Neutrophil (primary cell): ENCODE results near the gene TDRD7.
A peak's percentile ranks its signal among the peaks of the same experiment; 100 is the strongest.

Source experiments
- H3K27ac ChIP-seq: fragments of 200-600 bp; sonication (generic); 2 replicates; pipeline ENCODE4 v1.5.1; 2016; ENCODE audit warnings: mild to moderate bottlenecking, moderate library complexity
- H3K27me3 ChIP-seq: fragments of 200-600 bp; sonication (generic); 2 replicates; pipeline ENCODE4 v1.6.0; 2016; ENCODE audit warnings: mild to moderate bottlenecking
- H3K36me3 ChIP-seq: fragments of 200-600 bp; sonication (generic); 2 replicates; pipeline ENCODE4 v1.5.1; 2017
- H3K4me1 ChIP-seq, 2 experiments: fragments of 200-600 bp in 1 of 2; sonication (generic) in 1 of 2; 1 replicate in 1 of 2; 2 replicates in 1 of 2; pipeline versions ENCODE4 v1.5.1 to v1.6.1; 2013 to 2016; ENCODE audit warnings: low read depth in 1 of 2, low read length in 1 of 2, mild to moderate bottlenecking in 1 of 2, moderate library complexity in 1 of 2; ENCODE audit not compliant: control insufficient read depth in 1 of 2, insufficient read depth in 1 of 2
- H3K4me3 ChIP-seq, 2 experiments: fragments of 200-600 bp in 1 of 2; sonication (generic) in 1 of 2; 1 replicate in 1 of 2; 2 replicates in 1 of 2; pipeline ENCODE4 v1.5.1; 2013 to 2016; ENCODE audit warnings: low read depth in 1 of 2, low read length in 1 of 2, mild to moderate bottlenecking in 1 of 2, moderate library complexity in 1 of 2
- H3K9me3 ChIP-seq: fragments of 200-600 bp; sonication (generic); 2 replicates; pipeline ENCODE4 v1.5.1; 2016
- TF ChIP-seq, protein P1 (sequence below): fragments of 200-600 bp; sonication (generic); IDR thresholded peaks from 2 replicates; pipeline ENCODE4 v1.5.1; 2016; ENCODE audit warnings: antibody characterized with exemption

Gene TDRD7

GRCh38 chr9:97386265-97386633, 25.6 kb upstream of the TDRD7 start:
- H3K9me3 ChIP-seq: no peaks in the 10 kb centered on the region
- no peaks in the 10 kb centered on the region for H3K36me3 ChIP-seq

DNA sequence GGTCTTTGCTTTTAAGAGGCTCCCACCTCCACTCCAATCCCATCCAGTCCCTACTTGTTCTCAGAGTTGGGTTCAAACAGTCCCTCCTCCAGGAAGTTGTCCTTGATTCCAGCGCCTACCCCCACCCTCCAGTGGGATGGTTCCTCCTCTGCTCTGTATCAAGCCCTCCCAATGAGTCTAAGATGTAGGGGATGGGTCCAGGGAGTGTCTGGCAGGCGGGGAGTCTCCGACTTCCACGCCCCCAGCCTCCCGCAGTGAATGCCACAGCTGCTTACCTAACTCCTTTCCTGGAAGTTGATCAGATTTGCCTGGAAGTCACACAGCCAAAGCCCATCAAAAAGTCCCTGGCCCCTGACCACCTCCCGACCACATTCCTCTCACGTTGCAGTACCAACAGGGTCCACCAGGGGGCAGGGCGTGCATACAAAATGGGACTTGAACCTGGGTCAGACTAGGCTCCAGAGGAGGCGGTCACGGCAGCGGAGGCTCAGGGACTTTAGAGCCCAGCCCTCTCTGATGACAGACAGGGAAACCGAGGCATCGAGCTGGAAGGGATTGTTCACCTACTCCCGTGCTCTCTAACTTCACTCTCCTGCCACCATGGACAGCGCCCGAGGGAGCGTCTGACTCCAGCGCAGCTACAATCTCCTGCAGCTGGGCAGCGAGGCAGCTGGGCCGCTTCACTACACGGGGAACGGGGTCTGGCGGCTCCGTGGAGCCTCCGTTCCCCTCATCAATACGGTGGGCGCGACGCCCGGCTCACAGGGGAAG, 25.0 kb upstream of the TDRD7 start:
- peaks cover 20% of the 10 kb centered on the region for H3K27me3 ChIP-seq
- TF ChIP-seq, protein P1, sequence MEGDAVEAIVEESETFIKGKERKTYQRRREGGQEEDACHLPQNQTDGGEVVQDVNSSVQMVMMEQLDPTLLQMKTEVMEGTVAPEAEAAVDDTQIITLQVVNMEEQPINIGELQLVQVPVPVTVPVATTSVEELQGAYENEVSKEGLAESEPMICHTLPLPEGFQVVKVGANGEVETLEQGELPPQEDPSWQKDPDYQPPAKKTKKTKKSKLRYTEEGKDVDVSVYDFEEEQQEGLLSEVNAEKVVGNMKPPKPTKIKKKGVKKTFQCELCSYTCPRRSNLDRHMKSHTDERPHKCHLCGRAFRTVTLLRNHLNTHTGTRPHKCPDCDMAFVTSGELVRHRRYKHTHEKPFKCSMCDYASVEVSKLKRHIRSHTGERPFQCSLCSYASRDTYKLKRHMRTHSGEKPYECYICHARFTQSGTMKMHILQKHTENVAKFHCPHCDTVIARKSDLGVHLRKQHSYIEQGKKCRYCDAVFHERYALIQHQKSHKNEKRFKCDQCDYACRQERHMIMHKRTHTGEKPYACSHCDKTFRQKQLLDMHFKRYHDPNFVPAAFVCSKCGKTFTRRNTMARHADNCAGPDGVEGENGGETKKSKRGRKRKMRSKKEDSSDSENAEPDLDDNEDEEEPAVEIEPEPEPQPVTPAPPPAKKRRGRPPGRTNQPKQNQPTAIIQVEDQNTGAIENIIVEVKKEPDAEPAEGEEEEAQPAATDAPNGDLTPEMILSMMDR: peak; percentile 94
- no peaks in the 10 kb centered on the region for H3K9me3 ChIP-seq
- no peak overlapping the region for H3K4me3 ChIP-seq
- no peaks in the 10 kb centered on the region for H3K36me3 ChIP-seq
- H3K4me1 ChIP-seq: peaks cover 4 to 11% of the 10 kb centered on the region in 2 experiments
- H3K27ac ChIP-seq: no peak overlapping the region

More at GRCh38 chr9:97386265-97386633, 25.6 kb upstream of the TDRD7 start:
- H3K27ac ChIP-seq: no peak overlapping the region
- TF ChIP-seq, protein P1: no peak
- peaks cover 4 to 11% of the 10 kb centered on the region in 2 experiments for H3K4me1 ChIP-seq
- H3K4me3 ChIP-seq: no peak overlapping the region
- peaks cover 20% of the 10 kb centered on the region for H3K27me3 ChIP-seq

DNA sequence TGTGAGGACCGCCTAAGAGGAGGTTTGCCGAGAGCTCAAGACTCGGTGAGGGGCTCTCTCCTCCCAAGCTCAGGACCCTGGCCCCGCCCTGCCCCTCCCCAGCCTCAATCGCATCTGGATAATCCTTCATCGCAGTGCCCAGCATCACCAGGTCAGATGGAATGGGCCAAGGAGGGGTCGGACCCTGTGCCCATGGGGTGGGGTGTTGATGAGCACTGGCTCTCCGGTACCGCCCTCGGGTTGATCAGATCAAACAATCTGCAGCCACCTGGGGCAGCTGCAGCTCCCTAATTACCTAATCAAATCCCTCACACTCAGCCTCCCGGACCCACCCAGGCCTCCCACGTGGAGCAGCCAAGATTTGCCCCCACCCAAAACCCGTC, 24.4 kb upstream of the TDRD7 start:
- H3K36me3 ChIP-seq: no peaks in the 10 kb centered on the region
- peaks cover 4 to 11% of the 10 kb centered on the region in 2 experiments for H3K4me1 ChIP-seq
- TF ChIP-seq, protein P1: no peak
- H3K4me3 ChIP-seq: no peak overlapping the region
- no peaks in the 10 kb centered on the region for H3K9me3 ChIP-seq
- H3K27ac ChIP-seq: no peak overlapping the region
- H3K27me3 ChIP-seq: peaks cover 20% of the 10 kb centered on the region

DNA sequence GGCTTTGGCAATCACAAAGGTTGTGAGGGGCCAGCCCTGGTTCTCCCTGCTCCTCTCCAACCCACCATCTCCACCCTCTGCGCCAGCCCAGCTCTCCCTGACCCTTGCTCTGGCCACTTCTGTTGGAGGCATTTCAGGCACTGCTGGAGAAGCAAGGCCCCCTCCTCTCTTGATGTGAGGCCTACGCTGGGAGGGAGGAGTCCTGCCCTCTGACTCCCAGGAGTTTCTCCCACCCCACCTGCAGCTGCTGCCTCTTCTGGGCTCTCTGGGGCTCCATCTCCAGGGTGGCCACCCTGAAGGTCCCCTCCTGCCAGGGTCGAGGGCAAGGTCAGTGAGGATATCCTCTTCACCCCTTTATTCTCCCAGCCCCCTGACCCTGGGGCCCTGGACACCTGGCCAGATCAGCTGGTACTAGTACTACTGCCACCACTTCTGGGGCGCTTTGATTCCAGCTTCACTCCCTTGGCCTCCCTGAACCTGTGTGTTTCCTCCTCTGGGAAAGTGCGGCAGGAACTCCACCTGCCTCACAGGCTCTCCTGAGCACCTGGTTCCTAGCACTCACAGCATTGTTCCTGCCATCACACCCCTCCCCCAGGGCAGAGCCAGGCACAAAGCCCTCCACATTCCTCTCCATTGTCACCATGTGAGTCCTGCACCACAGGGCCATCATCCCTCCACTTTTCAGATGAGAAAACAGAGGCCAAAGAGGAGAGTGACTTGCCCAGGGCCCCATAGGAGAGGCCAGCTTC, 23.8 kb upstream of the TDRD7 start:
- Histone ChIP-seq H3K4me3 (no peak overlapping the region), H3K9me3 (no peaks in the 10 kb centered on the region), H3K27me3 (peaks cover 25% of the 10 kb centered on the region), H3K36me3 (no peaks in the 10 kb centered on the region), H3K27ac (no peak overlapping the region), H3K4me1 (peaks cover 4 to 11% of the 10 kb centered on the region in 2 experiments)
- TF ChIP-seq, protein P1: no peak

- H3K9me3 ChIP-seq: no peaks in the 10 kb centered on the region
- H3K4me1 ChIP-seq: peaks cover 4 to 11% of the 10 kb centered on the region in 2 experiments
- TF ChIP-seq, protein P1: no peak
- no peak overlapping the region for H3K27ac ChIP-seq
- peaks cover 29% of the 10 kb centered on the region for H3K27me3 ChIP-seq
- no peaks in the 10 kb centered on the region for H3K36me3 ChIP-seq
- H3K4me3 ChIP-seq: no peak overlapping the region
These were observed 23.1 kb upstream of the TDRD7 start for GRCh38 chr9:97388721-97389238.
